ENCODE measurements around the gene RBM27. TPM values are rescaled to one million over a fixed set of nuclear protein-coding genes. Genes with fewer than 3 reads are reported as not detected.

RBM27 gene
- total RNA-seq, 1 experiment from 2014 or later, result 24.8 TPM

Small RNA genes lying within 50 kb of the gene (small RNA-seq; reads per million reads assigned to genes)
- gene RNU7-180P, result not detected

Other genes starting within 250 kb of the RBM27 start
- 2.0 TPM in 1 of 2 replicates, not detected in the other for gene PLAC8L1, start 98.0 kb upstream of the RBM27 start, total RNA-seq (2014; rRNA removed; shearing (Covaris generic); ENCODE audit: low replicate concordance)
- 168 and 172 TPM in 2 replicates for gene LARS1, start 21.0 kb upstream of the RBM27 start, total RNA-seq (2014; rRNA removed; shearing (Covaris generic); ENCODE audit: low replicate concordance)
- gene POU4F3, start 135.2 kb downstream of the RBM27 start, total RNA-seq (2014; rRNA removed; shearing (Covaris generic); ENCODE audit: low replicate concordance), result not detected in 2 replicates
- gene TCERG1, start 243.7 kb downstream of the RBM27 start, total RNA-seq (2014; rRNA removed; shearing (Covaris generic); ENCODE audit: low replicate concordance), result 72.9 and 144 TPM in 2 replicates